T-helper 17 cell (primary cell): ENCODE results near the gene MALAT1. TPM values are rescaled to one million over a fixed set of nuclear protein-coding genes. Genes with fewer than 3 reads are reported as not detected.
"Not testable (repeated sequence)": the region's sequence is repeated elsewhere in the genome, so short reads cannot be mapped to it uniquely, and the experiment has no call there.

Experiments used
- ATAC-seq: fragments of 150-1000 bp; cut with Tn5 transposase; 2 replicates; pipeline ENCODE4 v1.10.0; 2021; ENCODE audit warnings: mild to moderate bottlenecking, moderate library complexity
- DNase-seq, 3 donors: peaks; one replicate each; pipeline versions ENCODE4 v3.0.0 to v3.0.0-alpha.2; 2020 to 2021
- H3K9me3 ChIP-seq: one replicate; pipeline ENCODE4 v1.7.0; 2013; ENCODE audit warnings: low read length, mild to moderate bottlenecking; ENCODE audit not compliant: control insufficient read depth, poor library complexity, severe bottlenecking
- H3K27ac Mint-ChIP-seq: one replicate; pipeline ENCODE4 v1.8.0; 2022; ENCODE audit warnings: mild to moderate bottlenecking, moderate library complexity, mixed read lengths
- H3K27me3 Mint-ChIP-seq: one replicate; pipeline ENCODE4 v1.8.0; 2022; ENCODE audit warnings: mixed read lengths
- H3K36me3 Mint-ChIP-seq: one replicate; pipeline ENCODE4 v1.8.0; 2022; ENCODE audit warnings: low read depth, mixed read lengths
- H3K4me1 Mint-ChIP-seq: one replicate; pipeline ENCODE4 v1.8.0; 2022; ENCODE audit warnings: mild to moderate bottlenecking, mixed read lengths
- H3K4me3 Mint-ChIP-seq: one replicate; pipeline ENCODE4 v1.8.0; 2022; ENCODE audit warnings: mild to moderate bottlenecking, moderate library complexity, mixed read lengths
- total RNA-seq, 4 donors: library from RNA in 2 of 4; stranded (reverse) in 2 of 4; gene quantifications; one replicate each; pipeline ENCODE4 v1.2.3 and lab custom pipeline; 2022 to 2026

Gene MALAT1
- total RNA-seq, result over 10,000 TPM; 25,853 to 29,025 TPM
- total RNA-seq (lab: John Stamatoyannopoulos, UW), result 4,572 to 14,196 reads per million in 2 donors

- Mint-ChIP-seq H3K27ac (no peak within 1 kb of the TSS), H3K4me3 (no peak within 1 kb of the TSS), H3K4me1 (peaks cover 44% of the 10 kb centered on the region), H3K27me3 (no peaks in the 10 kb centered on the region), H3K36me3 (peaks cover 18% of the 10 kb centered on the region)
- no peaks in the 10 kb centered on the region for H3K9me3 ChIP-seq
- DNase-seq, result peak; percentile 83 to 94 (median 87)
- peak; percentile 22 for ATAC-seq
Observed at GRCh38 chr11:65498977-65499712, at the start of gene MALAT1. TSS of gene MALAT1 (plus strand) at chr11:65499045.

- not testable (repeated sequence) for ATAC-seq, H3K27me3 Mint-ChIP-seq, DNase-seq, H3K36me3 Mint-ChIP-seq, H3K27ac Mint-ChIP-seq, H3K9me3 ChIP-seq, H3K4me3 Mint-ChIP-seq
- peaks cover 11% of the 10 kb centered on the region for H3K4me1 Mint-ChIP-seq
Observed at GRCh38 chr11:65451301-65451700, 47.5 kb upstream of the MALAT1 start.

GRCh38 chr11:65452259-65452658 lies 46.6 kb upstream of the MALAT1 start:
- H3K27me3 Mint-ChIP-seq, DNase-seq, H3K27ac Mint-ChIP-seq, H3K4me3 Mint-ChIP-seq, H3K36me3 Mint-ChIP-seq, H3K9me3 ChIP-seq, ATAC-seq: not testable (repeated sequence)
- peaks cover 11% of the 10 kb centered on the region for H3K4me1 Mint-ChIP-seq

GRCh38 chr11:65452806-65453490 lies 45.9 kb upstream of the MALAT1 start:
- DNase-seq (no peak), ATAC-seq (no peak)
- Mint-ChIP-seq H3K27ac (no peak overlapping the region), H3K4me1 (peaks cover 11% of the 10 kb centered on the region), H3K36me3 (no peaks in the 10 kb centered on the region), H3K4me3 (peak overlapping the region; percentile 49), H3K27me3 (no peaks in the 10 kb centered on the region)
- no peaks in the 10 kb centered on the region for H3K9me3 ChIP-seq

GRCh38 chr11:65454311-65454695 lies 44.5 kb upstream of the MALAT1 start:
- Mint-ChIP-seq H3K27ac (peak overlapping the region; percentile 90), H3K27me3 (no peaks in the 10 kb centered on the region), H3K4me3 (peak overlapping the region; percentile 89), H3K36me3 (no peaks in the 10 kb centered on the region), H3K4me1 (peaks cover 9% of the 10 kb centered on the region)
- ATAC-seq (no peak), DNase-seq (no peak)
- H3K9me3 ChIP-seq, result no peaks in the 10 kb centered on the region

- peaks cover 9% of the 10 kb centered on the region for H3K4me1 Mint-ChIP-seq
- H3K4me3 Mint-ChIP-seq, result peak overlapping the region; percentile 89
- DNase-seq, result peak; percentile 58 to 78 (median 76)
- no peaks in the 10 kb centered on the region for H3K36me3 Mint-ChIP-seq
- no peaks in the 10 kb centered on the region for H3K27me3 Mint-ChIP-seq
- H3K27ac Mint-ChIP-seq, result peak overlapping the region; percentile 90
- H3K9me3 ChIP-seq, result no peaks in the 10 kb centered on the region
- ATAC-seq, result peak; percentile 92
Observed at GRCh38 chr11:65454696-65455456, 44.0 kb upstream of the MALAT1 start.

- H3K4me3 Mint-ChIP-seq, result peak overlapping the region; percentile 75
- no peaks in the 10 kb centered on the region for H3K36me3 Mint-ChIP-seq
- no peaks in the 10 kb centered on the region for H3K9me3 ChIP-seq
- H3K27ac Mint-ChIP-seq, result no peak overlapping the region
- DNase-seq (no peak), ATAC-seq (no peak)
- H3K27me3 Mint-ChIP-seq, result no peaks in the 10 kb centered on the region
- peaks cover 9% of the 10 kb centered on the region for H3K4me1 Mint-ChIP-seq
Observed at GRCh38 chr11:65456418-65456817, 42.4 kb upstream of the MALAT1 start.

- no peaks in the 10 kb centered on the region for H3K9me3 ChIP-seq
- Mint-ChIP-seq H3K4me1 (peaks cover 9% of the 10 kb centered on the region), H3K36me3 (no peaks in the 10 kb centered on the region), H3K27me3 (no peaks in the 10 kb centered on the region), H3K27ac (no peak overlapping the region), H3K4me3 (no peak overlapping the region)
- no peak for DNase-seq
- no peak for ATAC-seq
Observed at GRCh38 chr11:65459552-65459951, 39.3 kb upstream of the MALAT1 start.

GRCh38 chr11:65465471-65465870 lies 33.4 kb upstream of the MALAT1 start:
- H3K27ac Mint-ChIP-seq, H3K4me3 Mint-ChIP-seq, H3K9me3 ChIP-seq, ATAC-seq, DNase-seq, H3K36me3 Mint-ChIP-seq, H3K27me3 Mint-ChIP-seq: not testable (repeated sequence)
- peaks cover 10% of the 10 kb centered on the region for H3K4me1 Mint-ChIP-seq

- DNase-seq, H3K27me3 Mint-ChIP-seq, ATAC-seq, H3K4me3 Mint-ChIP-seq, H3K36me3 Mint-ChIP-seq, H3K9me3 ChIP-seq, H3K27ac Mint-ChIP-seq: not testable (repeated sequence)
- H3K4me1 Mint-ChIP-seq, result peaks cover 14% of the 10 kb centered on the region
Observed at GRCh38 chr11:65467306-65467705, 31.5 kb upstream of the MALAT1 start.

- no peaks in the 10 kb centered on the region for H3K9me3 ChIP-seq
- H3K27me3 Mint-ChIP-seq, result no peaks in the 10 kb centered on the region
- ATAC-seq (peak; percentile 30), DNase-seq (peak; percentile 34 to 39 (median 38))
- H3K27ac Mint-ChIP-seq, result no peak overlapping the region
- no peaks in the 10 kb centered on the region for H3K36me3 Mint-ChIP-seq
- no peak overlapping the region for H3K4me3 Mint-ChIP-seq
- peaks cover 14% of the 10 kb centered on the region for H3K4me1 Mint-ChIP-seq
Observed at GRCh38 chr11:65468874-65469333, 29.9 kb upstream of the MALAT1 start.

- H3K4me3 Mint-ChIP-seq, result no peak overlapping the region
- no peak for DNase-seq
Observed at GRCh38 chr11:65470433-65471049, 28.3 kb upstream of the MALAT1 start.

GRCh38 chr11:65471447-65471891 lies 27.4 kb upstream of the MALAT1 start:
- Mint-ChIP-seq H3K27me3 (no peaks in the 10 kb centered on the region), H3K4me3 (no peak overlapping the region), H3K4me1 (peaks cover 15% of the 10 kb centered on the region), H3K36me3 (no peaks in the 10 kb centered on the region), H3K27ac (peak overlapping the region; percentile 98)
- no peaks in the 10 kb centered on the region for H3K9me3 ChIP-seq
- ATAC-seq (no peak), DNase-seq (no peak)

More at GRCh38 chr11:65470433-65471049, 28.3 kb upstream of the MALAT1 start:
- Mint-ChIP-seq H3K36me3 (no peaks in the 10 kb centered on the region), H3K27ac (peak overlapping the region; percentile 98), H3K4me1 (peaks cover 14% of the 10 kb centered on the region), H3K27me3 (no peaks in the 10 kb centered on the region)
- no peaks in the 10 kb centered on the region for H3K9me3 ChIP-seq
- ATAC-seq, result no peak
